Activated naive CD8-positive, alpha-beta T cell treated with anti-CD3 and anti-CD28 coated beads, Interleukin-2, amount 10 ng/mL, durations not matched to agents 7 days and 5 days (primary cell): ENCODE results near the gene OR12D1. TPM values are rescaled to one million over a fixed set of nuclear protein-coding genes. Genes with fewer than 3 reads are reported as not detected.

Experiments
- total RNA-seq, 2 experiments: library from RNA; stranded (reverse); gene quantifications; one replicate each; pipeline ENCODE4 v1.2.3, GENCODE V29; 2021

The OR12D1 gene
- total RNA-seq, 2 experiments from 2014 or later = not detected

Other genes with a start within 250 kb of the OR12D1 start
- not detected for gene OR2J2, start 244.0 kb upstream of the OR12D1 start, total RNA-seq
- not detected for gene OR14J1, start 113.2 kb upstream of the OR12D1 start, total RNA-seq
- not detected for gene OR5V1, start 46.1 kb upstream of the OR12D1 start, total RNA-seq
- gene OR12D3, start 39.6 kb upstream of the OR12D1 start, total RNA-seq = not detected
- not detected for gene OR12D2, start 19.3 kb upstream of the OR12D1 start, total RNA-seq
- gene OR10C1, start 24.4 kb downstream of the OR12D1 start, total RNA-seq = not detected
- gene OR11A1, start 42.1 kb downstream of the OR12D1 start, total RNA-seq = not detected
- not detected for gene OR2H1, start 42.2 kb downstream of the OR12D1 start, total RNA-seq
- not detected for gene MAS1L, start 73.0 kb downstream of the OR12D1 start, total RNA-seq
- gene UBD, start 144.8 kb downstream of the OR12D1 start, total RNA-seq = not detected
- not detected for gene OR2H2, start 170.2 kb downstream of the OR12D1 start, total RNA-seq
- gene GABBR1, start 218.3 kb downstream of the OR12D1 start, total RNA-seq = 10 to 100 TPM; 20.1 to 20.7 TPM
- gene MOG, start 242.2 kb downstream of the OR12D1 start, total RNA-seq = not detected